NCI-H748 (cell line): Measurements from ENCODE around the gene KIF12.

Experiments
- DNase-seq: peaks from one replicate; lab custom pipeline; 2025; ENCODE audit not compliant: unreplicated experiment; lab: John Stamatoyannopoulos, UW

Gene KIF12

DNA sequence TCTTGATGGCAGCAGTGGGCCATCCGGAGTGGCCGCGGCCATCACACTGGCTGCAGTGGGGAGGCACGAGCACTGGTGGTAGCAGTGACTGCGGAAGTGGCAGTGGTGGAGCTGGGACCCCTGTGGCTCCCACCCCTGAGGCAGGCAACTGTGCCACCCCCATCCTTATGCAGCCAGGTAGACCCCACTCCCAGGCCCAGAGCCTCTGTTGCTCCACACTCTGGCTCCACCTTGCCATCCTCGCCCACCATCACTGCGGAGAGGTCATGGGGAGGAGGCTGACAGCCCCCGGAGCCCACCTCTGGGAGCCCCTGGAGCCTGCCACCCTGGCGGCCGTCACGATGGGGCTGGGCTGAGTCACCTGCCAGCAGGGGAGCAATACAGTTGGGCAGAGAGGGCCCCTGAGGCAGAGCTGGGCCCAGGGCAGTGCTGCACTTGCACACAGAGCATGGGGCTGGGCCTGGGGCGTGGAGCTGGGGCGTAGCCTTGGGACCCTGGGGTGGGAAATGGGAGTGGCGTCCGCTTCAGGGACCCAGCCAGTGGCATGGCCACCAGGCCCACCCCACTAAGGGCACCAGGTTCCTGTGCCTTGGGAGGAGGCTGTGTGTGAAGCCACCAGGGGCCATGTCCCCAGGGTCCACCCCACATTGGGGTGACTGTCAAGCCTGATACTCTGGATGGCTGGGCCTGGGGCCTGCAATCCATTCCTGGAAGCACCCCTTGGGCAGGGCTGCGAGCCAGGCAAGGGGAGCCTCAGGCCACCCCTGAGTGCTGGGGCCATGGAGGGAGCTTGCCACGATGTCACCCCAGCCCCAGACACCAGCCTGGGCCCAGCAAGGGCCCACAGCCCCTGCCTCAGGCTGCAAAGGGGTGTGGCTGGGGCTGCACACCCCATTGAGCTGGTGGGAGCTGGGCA lies 28.6 kb downstream of the KIF12 start:
- DNase-seq = no peak

DNA sequence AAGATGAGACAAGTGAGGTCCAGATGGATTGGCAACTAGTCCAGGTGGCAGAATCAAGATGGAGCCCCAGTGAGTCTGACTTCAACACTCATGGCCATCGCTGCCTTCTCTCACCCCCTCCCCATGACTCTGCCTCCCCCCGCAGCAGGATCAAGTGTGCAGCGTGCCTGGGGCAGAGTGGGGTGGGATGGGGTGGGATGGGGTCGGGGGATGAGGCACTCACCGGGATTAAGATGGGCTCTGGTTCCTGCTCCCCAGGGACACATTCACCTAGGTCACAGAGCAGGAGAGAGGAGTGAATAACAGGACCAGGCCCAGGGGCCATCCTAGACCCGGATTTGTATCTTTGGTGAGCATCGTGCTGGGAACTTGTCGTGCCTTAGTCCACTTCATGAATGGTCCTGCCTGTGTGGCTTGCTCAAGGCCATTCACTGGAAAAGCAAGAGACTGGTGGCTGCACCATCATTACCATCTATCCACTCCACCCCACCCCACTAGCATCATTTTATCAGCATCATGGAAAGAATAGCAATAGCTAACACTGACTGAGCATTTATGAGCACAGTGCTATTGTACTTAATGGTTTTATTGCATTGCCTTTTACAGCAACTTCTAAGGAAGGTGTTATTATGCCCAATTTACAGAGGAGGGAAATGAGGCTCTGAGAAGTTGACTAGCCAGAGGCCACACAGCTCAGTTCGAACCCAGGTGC lies 29.5 kb downstream of the KIF12 start:
- no peak for DNase-seq

DNA sequence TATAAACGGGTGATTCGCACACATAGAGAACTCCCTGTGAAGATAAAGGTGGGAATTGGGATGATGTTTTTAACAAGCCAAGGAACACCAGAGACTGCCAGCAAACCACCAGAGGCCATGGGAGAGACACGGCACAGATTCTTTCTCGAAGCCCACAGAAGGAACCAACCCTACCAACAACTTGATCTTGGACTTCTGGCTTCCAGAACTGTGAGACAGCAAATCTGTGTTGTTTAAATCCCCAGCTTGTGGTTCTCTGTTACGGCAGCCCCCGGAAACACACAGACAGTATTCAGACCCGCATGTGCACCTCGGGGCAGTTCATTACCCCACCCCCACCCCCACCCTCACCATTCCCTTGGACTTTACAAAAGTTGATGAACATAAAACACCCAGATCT lies 33.8 kb downstream of the KIF12 start:
- no peak for DNase-seq

DNA sequence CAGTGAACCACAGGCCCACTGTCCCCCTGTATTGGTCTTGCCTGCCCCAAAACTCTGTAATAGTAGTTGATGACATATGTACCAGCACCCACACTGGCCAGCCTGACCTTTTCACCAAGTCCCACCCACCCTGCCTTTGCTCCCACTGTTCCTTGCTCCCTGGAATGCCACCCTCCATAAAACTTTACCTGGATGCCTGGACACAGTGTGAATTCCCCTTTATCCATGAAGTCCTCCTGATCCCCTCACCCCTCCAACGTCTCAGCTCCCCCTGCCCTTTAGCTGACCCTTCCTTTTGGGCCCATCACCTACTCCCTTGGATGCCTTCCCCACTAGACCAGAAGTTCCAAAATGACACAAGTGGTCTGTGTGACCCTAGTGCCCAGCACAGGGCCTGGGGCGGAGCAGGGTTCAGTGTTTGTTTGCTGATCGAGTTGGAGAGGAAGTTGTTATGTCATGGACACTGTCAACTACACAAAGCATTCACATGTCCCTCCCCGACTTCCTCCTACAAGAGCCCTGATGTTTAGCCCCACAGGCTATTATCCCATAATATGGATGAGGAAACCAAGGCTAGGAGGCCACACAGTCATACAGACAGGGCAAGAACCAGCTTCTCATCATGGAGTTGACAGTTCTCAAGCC lies 37.1 kb downstream of the KIF12 start:
- no peak for DNase-seq

DNA sequence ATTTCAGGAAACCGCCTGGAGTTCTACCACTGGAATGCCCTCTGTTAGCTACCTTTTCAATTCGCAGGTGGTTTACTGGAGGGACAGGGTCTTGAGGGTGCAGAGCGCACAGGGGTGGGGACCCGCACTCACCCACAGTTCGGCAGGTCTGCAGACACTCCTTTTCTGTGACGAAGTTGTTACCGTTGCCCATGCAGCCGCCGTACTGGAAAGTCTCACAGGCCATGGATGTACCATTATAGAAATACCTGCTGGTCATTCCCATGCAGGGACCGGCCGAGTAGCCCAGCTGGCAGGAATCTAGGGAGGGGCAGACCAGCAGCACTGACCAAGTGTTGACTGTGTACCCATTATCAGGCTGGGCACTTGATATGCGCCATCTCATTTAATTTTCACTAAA lies 37.8 kb downstream of the KIF12 start:
- no peak for DNase-seq

DNA sequence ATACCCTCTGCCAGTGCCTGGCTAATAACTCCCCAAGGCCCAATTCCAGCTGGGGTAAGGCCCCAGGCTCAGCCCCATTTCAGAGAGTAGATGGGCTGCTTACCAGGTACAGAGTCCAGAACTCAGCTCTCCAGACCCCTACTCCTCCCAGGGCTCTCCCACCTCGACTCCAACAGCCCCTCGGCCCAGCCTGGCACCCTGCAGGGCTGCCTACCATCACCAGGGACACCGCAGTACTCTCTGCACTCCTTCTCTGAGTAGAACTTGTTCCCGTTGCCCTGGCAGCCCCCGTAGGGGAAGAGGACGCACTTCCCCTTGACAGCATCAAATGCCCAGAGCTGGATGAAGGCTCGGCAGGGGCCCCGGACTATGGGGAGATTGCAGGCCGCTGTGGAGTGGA lies 38.4 kb downstream of the KIF12 start:
- DNase-seq = no peak

DNA sequence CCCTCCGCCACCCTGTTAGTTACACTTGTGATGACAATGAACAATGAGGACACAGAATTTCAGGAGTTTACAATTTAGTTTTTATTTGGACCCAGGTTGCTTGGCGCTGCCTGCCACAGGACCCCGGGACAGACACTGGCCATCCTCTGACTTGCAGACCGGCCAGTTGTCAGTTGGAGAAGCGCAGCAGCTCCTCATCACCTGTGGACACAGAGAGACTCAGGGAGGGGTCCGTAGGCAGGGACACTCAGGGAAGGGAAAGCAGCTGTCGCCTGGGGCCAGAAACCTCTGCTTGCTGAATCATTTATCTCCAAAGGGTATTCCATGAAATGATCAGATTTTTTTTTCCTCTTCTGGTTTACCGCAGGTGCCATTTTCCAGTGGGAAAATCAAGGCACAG lies 39.0 kb downstream of the KIF12 start:
- DNase-seq = no peak

DNA sequence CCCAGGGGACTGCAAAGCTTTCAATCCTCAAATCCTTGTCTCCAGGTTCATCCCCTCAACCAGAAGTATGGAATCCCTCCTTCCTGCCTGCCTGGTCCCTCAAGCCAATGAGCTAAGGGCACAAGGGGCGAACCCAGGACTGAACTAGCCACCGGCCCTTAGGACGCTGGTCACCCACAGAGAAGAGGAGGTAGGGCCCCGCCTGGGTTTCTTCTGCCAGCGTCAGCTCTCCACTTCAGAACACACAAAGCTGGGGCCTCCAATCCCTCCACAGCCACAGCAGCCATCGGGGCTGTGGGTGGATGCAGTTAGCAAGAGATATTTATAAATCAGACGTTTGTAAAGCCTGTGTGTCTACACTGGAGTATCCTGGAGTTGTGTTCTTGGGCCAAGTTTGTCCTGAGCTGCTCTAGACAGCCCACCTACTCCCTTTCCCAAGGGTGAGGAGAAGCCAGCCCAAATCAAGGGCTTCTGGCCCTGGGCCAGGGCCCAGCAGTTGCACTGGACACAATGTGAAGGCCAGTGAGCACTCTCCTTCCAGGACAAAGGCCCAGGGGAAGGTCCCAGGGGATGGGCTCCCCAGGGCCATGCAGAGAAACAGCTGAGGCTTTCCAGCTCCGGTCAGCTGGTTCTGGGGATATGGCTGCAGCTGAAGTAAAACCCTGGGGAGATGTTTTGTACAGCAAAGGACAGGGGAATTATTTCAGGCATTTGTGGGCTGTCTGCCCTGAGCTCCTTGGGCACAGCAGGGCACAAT lies 39.9 kb downstream of the KIF12 start:
- DNase-seq = no peak

DNA sequence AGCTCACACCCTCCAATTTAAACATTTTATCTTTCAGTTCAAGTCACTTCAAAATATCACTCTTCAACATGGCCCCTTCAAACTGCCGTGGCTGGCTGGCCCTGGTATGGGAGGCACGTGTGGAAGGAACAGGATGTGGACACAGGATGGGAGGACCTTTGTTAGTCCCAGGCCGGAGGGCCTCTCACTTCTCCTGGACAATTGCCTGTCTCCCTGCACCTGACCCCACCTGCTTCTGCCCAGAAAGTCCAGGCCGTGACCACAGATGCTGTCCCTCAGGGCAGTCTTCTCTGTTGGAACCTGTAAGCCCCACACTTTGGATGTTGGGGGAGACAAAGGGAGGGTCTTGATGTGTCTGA lies 40.4 kb downstream of the KIF12 start:
- DNase-seq = no peak

DNA sequence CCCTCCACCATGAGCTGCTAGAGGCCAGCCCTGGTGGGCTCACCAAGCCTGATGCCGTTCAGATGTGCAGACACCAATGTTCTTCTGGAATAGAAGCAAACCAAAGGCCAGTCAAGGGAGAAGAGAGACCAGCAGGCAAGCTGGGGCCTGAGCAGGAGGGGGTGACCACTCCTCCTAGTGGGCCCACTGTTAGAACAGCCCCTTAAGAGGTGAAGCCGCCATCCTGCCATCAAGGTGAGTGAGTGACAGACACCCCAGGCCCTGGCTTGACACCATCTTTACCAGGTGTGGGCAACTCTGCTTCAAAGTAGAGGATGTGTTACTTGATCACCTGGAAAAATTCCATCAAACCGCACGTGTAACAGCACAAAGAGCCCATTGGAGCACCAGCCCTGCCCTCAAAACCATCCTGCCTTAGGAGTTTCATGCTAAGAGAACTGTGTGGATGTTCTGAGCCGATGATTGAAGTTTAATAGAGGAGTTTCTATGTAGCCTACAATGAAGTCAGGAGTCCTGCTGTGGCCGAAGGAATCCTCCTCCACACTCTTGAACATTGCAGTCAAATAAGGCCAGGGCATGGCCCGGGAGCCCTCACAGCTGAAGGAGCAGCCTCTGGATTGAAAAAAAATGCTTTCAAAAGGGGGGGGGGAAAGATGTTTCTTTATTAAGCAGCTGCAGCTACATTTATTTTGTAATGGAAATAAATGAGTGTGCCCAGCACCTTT lies 41.8 kb downstream of the KIF12 start:
- no peak for DNase-seq

DNA sequence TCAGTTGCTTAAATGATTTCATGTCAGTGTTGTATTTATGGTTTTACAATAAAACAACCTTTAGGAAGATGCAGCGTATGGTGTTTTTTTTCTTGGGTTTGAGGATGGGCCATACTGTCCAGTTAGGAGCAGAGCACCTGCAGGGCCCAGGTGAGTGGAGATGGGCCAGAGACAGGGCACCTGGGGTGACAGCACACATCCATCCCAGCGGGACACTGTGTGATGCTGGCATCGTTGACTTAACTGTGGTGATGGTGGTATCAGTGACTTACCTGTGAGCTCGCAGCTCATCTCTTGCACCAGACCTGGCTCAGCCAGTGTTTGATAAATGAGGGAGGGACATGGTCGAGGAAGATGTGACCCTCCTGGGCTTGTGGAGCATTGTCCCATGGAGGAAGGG lies 42.6 kb downstream of the KIF12 start:
- DNase-seq = no peak

DNA sequence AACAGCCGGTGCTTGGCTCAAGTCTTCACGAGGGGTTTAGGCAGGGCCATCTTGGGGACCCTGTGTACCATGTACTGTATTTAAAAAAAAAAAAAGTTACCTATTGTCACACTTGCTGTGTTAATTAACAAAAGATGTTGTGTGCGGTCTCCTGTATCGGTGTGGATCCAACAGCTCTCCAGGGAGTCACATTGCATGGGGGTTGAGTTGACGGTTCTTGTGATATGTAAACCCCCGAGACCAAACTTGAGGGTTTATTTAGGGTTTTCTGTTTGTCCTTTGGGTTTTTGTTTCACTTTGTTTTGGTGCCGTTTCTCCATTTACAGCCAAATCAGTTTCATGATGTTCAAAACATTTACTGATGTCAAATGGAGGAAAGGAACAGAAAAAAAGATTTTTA lies 43.2 kb downstream of the KIF12 start:
- DNase-seq = no peak

DNA sequence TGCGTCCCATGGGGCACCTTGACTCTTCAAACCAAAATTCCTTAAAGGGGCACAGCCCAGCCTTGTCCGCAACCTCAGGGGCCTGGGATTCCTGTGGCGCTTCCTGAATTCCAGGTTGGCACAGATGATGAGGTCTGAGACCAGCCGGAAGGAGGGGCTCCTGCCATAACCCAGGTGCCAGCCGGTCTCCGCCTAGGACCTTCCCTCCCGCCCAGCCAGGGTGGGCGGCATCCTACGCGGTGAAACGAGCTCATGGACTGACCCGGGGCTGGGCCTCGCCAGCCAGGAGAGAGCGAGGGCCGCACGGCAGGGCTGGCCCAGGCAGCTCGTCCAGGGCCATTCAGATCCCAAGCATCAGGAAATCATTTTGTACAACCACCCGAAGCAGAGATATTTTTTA lies 44.0 kb downstream of the KIF12 start:
- DNase-seq = no peak

DNA sequence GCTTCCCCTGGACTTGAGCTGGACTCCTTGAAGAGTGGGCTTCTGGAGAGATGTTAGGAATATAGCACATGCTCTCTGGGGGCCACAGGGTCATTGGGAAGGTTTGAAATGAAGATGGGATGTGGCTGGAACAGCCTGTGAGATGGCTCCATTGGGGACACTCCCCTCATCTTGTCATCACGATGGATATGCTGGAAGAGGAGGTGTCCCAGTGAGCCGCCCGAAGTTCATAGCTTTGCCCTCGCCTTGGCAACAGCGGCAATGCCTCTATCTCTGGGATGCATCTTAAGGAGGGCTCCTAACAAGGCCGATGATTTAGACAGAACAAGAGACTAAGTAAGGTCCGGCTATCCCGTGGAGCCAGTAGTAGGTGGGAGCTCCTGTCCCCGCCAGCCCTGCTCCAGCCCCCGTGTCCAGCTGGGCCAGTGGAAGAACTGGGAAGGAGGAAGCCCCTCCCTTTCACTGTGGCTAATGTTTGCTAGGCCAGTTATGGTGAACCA lies 44.9 kb downstream of the KIF12 start:
- no peak for DNase-seq

DNA sequence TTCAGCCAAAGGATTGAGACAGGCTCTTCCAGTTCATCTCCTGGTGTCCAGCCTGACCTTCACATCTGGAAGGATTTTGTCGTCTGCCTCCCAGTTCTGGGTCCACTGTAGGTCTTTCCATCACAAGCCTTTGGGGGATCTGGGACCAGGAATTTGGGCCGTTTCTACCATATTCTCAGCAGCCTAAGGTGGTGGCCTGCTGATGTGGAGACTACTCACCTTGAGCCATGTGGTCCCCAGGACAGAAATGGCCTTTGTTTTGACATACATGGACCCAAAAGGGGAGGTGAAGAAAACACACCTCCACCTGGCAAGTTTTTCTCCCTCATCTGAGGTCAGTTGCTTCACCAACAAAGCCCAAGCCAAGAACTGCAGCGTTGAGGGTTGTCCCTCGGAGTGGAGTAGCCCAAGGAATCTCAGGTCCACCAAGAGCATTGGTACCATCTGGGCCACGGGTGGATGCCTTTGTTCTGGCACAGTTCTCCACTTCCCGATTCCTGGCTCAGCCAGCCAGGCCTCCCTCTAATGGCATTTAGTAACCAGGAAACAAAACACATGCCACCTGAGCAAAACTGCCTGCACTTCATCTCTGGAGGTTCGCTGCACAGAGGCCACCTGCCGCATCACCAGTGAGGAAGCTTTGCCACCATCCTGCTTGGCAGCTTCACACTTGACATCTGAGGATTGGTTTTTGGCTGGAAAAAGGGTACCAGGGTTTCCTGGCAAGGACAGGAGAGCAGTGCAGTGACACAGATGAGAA lies 45.7 kb downstream of the KIF12 start:
- no peak for DNase-seq

DNA sequence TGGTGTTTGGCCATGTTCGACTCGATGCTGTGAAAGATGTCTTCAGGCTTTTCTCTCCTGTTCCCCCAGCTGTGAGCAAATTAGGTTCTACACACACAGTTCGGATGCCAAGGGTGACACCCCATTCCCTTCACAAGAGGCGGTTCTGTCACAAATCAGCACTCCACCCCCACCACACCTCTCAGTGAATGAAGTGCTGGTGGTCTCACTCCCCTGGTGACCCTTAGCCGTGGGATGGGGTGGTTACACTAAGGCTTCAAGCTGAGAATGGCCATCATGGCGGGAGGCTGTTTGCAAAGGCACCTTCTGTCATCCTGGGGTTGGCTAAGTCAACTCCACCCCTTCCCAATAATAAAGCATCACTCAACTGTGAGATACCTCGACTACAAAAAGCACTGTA lies 47.4 kb downstream of the KIF12 start:
- no peak for DNase-seq

DNA sequence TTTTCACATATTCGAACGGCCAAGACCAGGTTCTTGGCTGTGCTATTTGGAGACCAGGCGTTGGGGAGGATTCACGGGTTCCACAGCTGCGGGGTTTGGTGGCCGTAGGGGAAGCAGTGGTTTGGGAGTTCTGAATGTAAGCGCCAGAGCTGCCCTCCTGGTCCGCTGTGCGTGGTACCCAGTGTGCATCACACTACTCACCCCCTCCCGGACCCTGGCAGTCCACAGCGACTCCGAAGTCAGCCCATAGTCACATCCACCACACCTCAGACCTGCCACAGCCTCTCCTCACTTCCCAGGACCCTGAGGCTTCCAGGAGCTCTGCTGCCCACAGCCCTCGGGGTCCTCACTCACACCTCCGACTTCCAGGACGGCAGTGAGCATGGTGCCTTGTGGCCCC lies 47.8 kb downstream of the KIF12 start:
- DNase-seq = no peak

DNA sequence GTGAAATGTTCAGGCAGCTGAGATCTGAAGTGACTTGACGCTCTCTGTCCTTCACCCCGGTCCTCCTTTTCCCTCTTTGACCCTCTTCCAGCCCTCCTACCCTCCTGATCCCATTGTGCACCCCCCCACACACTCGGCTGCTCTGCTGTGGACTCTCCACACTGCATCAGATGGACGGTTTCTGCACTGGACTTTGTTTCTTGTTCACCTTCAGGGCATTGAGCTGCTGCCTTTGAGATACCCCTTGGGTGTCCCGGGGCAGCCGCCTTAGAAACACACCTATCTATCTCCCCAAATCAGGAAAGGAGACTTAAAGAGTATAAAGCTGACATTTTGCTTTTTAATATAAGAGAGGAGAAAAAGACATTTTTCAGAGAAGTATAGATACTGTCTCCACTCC lies 48.4 kb downstream of the KIF12 start:
- no peak for DNase-seq

DNA sequence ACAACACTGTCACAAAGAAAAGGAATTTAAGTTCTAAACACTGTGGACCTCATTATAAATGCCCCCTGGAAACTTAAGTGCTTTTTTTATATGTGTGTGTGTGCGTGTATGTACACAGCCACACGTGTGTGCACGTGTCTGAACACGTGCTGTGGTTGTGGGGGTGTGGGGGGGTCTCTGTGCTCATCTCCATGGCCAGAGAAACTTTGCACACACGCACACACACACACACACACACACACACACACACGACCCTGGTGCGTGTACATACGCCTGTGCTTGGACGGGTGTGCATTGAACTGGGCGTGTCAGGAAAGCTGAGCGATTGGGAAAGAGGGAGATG lies 48.9 kb downstream of the KIF12 start:
- no peak for DNase-seq
